HG02840 (cell line): ENCODE measurements around the gene DCAKD.

Experiments used
- ATAC-seq: cut with Tn5 transposase; IDR thresholded peaks from one replicate; pipeline ENCODE4 v1.9.1; 2021; ENCODE audit warnings: mild to moderate bottlenecking, moderate library complexity, moderate number of reproducible peaks; ENCODE audit not compliant: unreplicated experiment, low FRiP score

DCAKD gene

DNA sequence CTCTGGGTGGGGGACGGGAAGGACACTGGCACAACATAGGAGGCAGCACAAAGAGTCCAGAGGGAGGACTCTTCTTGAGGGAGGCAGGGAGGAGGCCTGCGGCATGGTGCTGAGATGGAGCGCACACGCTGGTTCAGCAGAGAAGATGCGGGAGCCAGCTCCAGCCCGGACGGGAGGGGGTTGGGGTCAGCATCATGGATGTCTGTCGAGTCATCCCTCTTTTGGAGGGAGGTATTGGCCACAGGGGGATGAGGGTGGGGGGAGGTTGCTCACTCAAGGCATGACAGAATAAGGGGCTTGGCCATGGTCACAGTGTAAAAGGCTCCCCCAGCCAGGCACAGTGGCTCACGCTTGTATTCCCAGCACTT is 19.3 kb downstream of the DCAKD start:
- ATAC-seq: no peak

- ATAC-seq: no peak
Observed at GRCh38 chr17:45031231-45032173, 19.9 kb downstream of the DCAKD start.

DNA sequence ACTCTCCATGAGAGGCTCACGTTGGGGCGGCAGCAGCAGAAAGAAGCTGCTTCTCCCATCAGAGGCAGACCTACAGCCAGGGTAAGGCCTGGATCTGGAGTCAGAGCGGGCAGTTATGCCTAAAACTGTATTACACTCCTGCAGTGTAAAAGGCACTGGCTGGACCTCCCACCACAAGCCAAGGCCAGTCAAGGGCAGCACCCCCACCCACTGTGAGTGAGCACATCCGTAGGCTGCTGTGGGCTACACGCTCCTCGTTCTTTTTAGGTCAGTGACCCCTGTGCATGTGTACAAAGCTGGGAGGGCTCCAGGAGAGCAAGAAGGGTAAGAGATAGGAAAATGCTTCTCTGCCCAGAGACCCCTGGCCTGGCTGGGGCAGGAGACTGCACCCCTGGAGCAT is 20.7 kb downstream of the DCAKD start:
- no peak for ATAC-seq

DNA sequence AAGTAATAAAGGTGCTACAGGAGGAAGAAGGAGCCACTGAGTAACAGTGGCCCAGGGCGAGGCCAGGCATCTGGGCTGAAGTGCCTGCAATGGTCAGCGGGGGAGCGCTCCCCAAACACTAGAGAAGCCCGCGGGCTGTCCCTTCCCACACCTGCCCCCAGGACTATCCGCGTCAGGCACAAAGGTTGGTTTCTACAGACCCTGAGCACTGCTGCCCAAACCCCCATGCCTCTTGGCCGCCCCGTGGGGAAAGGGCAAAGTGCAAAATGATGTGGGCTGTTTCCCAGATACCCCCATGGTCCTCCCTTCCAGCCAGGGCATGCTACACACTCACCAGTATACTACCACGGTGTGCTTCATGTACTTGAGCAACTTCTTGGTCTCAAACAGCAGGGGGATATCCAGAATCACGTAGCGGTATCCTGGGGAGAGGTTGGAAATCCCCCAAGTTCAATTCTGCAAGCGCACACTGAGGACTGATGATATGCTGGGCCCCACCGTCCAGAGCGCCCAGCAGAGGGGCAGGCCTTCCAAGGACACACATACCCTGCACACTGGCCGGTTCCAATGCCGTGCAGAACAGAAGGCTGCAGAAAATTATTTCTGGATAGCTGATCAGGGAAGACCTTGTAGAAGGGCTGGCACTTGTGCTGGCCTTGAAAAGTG is 21.5 kb downstream of the DCAKD start:
- no peak for ATAC-seq

GRCh38 chr17:45029096-45029495 is 22.3 kb downstream of the DCAKD start:
- ATAC-seq: no peak

GRCh38 chr17:45022655-45023339 is 28.6 kb downstream of the DCAKD start:
- ATAC-seq: no peak

GRCh38 chr17:45022288-45022648 is 29.2 kb downstream of the DCAKD start:
- ATAC-seq: no peak

- ATAC-seq: no peak
Observed at GRCh38 chr17:45021607-45022287, 29.7 kb downstream of the DCAKD start.

DNA sequence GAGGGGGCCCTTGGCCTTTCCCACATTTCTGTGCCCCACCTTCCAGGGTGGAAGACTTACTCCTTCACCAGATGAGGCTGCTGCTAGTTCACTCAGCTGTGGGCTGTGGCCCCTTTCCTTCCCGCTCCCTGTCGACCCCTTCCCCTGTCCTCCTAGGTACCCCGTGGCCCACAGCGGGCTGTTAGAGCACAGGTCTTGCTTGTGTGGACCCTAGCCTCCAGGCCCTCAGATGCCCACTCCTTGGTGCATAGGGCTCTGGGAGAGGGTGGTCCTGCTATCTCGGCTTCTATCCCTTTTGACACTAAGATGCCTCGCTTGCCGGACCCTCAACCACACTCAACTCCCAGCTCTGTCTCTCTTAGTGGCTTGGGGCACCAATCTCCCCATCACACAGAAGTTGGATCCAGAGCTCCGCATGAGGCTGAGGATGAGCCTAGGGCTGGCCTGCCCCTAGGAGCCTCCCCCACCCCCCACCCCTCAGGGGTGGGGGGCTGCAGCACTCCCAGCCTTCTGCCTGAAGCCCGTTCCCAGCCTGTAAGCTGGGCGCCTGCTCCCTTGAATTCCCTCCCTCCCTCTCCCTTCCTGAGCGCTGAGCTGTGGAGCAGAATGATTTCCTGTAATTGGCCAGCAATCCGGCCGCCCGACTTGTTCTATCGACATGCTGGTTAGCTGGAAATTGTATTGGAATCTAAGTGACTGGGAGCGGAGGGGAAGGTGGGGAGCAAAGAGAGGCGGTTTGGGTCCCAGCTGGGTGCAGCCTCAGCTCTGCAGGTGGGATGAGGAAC is 30.9 kb downstream of the DCAKD start:
- ATAC-seq: no peak

GRCh38 chr17:45018848-45019711 is 32.4 kb downstream of the DCAKD start:
- no peak for ATAC-seq

- ATAC-seq: no peak
Observed at GRCh38 chr17:45018514-45018847, 33.0 kb downstream of the DCAKD start.

- ATAC-seq: no peak
Observed at GRCh38 chr17:45016823-45017222, 34.6 kb downstream of the DCAKD start.

GRCh38 chr17:45016237-45016636 is 35.2 kb downstream of the DCAKD start:
- ATAC-seq: no peak

- ATAC-seq: no peak
Observed at GRCh38 chr17:45013021-45013997, 38.1 kb downstream of the DCAKD start.

- ATAC-seq: no peak
Observed at GRCh38 chr17:45011767-45012166, 39.7 kb downstream of the DCAKD start.

DNA sequence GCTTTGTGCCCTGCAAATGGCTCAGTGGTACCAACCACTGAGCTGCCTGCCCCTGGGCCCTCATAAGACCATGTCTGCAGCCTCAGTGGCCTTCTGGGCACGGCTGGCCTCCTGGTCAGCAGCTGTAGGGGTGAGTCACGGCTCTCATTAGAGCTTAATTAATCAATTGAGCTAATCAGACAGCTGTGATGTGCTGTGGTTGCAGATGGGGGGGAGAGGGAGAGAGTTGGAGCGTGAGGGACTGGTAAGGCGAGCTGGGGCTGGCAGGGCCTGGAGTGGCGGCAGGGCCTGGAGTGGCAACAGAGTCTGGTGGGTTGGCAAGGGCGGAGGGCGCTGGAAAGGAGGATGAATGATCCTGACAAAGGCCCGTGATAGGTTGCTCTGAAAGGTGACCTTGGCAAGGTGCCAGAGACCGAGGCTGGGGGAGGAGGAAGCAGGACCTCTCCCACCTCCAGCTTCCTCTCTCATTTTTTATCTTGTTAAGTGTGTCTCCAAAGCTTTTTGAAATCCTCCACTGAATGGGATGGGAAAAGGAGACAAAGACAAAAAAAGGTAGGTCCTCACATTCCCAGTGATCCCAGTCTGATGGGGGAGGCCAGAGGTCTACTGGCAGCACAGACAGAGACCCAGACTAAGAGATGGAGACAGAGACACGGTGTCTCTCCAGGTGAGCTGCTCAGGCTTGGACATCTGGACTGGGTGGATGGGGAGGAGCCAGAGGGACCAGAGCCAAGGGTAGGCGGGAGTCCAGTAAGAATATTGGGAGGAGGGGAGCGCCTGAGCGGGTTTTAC is 41.6 kb downstream of the DCAKD start:
- no peak for ATAC-seq

DNA sequence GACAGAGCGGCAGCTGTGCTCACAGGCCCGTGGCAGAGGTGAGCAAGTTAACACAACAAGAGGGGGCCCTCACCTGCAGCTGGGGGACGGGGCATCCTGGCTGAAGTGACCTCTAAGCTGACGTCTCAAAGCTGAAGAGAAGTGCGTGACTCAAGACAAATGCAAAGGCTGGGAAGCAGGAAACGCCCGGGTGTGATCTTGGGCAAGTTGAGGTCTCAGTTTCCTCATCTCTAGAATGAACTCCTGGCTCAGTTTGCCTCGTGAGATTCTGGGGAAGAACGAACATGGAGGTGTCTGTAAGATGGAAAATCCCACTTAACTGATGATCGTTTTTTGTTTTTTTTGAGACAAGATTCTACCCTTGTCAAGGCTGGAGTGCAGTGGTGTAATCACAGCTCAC is 43.2 kb downstream of the DCAKD start:
- ATAC-seq: no peak
